ENCODE measurements around the gene ZNF91.
"Not testable (repeated sequence)": the region's sequence is repeated elsewhere in the genome, so short reads cannot be mapped to it uniquely, and the experiment has no call there.

The ZNF91 gene

DNA sequence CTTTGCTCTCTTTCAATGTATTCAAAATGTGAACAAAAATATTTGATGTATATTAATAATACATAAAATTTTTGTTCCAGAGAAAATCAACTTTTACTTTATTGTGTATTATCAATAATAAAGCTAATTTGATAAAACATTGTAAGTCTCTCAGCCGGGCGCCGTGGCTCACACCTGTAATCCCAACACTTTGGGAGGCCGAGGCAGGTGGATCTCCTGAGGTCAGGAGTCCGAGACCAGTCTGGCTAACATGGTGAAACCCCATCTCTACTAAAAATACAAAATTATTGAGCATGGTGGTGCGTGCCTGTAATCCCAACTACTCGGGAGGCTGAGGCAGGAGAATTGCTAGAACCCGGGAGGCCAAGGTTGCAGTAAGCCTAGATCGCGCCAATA lies 449 bp upstream of the ZNF91 start:
- DNase-seq (ENCODE audit: low read depth in 2 of 2), result not testable (repeated sequence)

DNA sequence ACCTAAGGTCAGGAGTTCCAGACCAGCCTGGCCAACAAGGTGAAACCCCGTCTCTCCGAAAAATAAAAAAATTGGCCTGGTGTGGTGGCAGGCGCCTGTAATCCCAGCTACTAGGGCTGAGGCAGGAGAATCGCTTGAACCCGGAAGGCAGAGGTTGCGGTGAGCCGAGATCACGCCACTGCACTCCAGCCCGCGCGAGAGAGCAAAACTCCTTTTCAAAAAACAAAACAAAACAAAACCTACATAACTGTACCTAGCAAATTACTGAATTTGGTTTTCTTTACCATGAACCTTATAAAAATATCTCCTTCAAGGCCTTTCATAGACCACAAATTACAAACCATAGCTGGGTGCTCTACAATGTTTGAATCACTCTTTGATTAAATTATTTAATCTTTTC lies 760 bp downstream of the ZNF91 start:
- DNase-seq (ENCODE audit: low read depth in 2 of 2), result peak in 1 of 2 donors; percentile 30

DNA sequence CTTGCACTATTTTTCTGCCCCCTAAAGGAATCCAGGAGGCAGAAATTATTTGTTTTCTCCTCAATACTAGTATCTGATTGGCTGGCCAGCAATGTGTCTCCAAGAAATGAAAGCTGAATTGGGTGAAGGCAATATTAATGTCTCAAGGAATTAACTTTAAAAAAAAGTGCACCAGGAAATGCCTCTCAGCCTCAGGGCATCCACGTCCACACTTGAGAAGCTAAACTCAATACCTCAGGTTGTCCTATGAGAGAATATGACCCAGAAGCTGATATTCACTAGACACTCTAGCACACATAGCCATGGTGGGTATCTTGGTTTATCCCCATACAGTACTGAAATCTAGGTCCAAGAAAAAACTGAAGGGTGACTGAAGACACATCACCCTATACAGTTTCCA lies 2.1 kb downstream of the ZNF91 start:
- no peak for DNase-seq (ENCODE audit: low read depth in 2 of 2)

DNA sequence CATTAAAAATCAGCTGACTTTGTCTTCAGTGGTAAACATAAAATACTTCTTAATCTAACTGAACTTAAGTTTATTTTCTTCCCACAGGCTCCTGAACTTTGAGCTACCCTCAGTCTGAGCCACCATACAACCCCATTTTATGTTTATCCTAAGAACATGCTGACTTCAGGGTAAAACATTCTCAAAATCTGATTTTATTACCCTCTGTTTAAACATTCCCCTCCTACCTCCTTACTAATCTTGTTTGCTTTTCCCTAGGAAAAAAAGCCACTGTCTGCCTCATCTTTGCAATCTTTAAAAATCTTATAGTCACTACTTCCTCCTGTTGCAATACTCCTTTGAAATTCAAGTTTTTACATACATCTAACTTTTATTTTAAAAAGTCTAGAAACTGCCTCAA lies 4.0 kb downstream of the ZNF91 start:
- no peak for DNase-seq (ENCODE audit: low read depth in 2 of 2)

DNA sequence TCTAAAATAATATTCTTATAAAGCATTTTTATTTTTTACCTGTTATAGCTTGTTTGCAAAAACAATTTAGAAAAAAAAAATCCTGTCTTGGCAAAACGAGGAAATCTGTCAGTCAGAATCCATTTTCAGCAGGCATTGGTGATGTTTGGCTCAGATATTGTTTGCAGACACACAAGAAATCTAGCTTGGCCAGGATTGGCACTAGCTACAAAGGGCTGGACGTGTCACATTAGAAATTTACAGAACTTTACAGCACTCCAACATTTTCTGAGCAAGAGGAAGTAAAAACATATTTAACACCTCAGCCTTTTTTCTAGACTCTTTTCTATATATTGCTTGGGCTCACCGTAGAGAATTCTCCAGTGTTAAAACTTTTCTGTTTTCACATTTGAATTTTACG lies 9.9 kb downstream of the ZNF91 start:
- DNase-seq (ENCODE audit: low read depth in 2 of 2), result no peak

DNA sequence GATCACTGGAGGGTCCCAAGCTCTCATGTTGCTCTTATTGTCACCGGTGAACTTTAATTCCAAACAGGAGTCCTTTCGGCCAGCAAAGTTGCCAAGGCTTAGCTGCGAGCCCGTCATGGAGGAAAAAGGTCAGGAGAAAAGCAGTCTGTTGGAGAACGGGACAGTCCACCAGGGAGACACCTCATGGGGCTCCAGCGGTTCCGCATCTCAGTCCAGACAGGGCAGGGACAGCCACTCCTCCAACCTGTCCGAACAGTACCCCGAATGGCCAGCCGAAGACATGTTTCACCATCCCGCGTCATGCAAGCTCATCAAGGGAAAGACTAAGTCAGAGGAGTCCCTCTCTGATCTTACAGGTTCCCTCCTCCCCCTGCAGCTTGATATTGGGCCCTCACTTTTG lies 10.4 kb downstream of the ZNF91 start:
- no peak for DNase-seq (ENCODE audit: low read depth in 2 of 2)

DNA sequence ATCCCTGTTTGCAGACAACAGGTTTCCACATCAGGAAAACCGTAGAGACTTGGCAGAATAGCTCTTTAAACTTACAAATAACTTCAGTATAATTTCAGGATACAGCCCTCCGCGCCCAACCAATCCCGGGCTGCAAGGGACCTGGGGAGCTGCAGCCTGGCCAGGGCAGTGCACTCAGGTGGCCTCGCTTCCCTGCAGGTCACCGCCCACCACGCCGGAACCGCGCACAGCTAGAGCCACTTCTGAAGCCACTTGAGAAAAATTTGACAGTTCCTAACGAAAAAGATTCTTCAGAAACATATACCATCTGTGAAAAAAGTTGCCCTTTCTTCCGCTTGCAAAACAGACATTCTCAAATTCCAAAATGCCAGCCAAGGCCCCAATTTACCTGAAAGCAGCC lies 11.1 kb downstream of the ZNF91 start:
- DNase-seq (ENCODE audit: low read depth in 2 of 2), result no peak

DNA sequence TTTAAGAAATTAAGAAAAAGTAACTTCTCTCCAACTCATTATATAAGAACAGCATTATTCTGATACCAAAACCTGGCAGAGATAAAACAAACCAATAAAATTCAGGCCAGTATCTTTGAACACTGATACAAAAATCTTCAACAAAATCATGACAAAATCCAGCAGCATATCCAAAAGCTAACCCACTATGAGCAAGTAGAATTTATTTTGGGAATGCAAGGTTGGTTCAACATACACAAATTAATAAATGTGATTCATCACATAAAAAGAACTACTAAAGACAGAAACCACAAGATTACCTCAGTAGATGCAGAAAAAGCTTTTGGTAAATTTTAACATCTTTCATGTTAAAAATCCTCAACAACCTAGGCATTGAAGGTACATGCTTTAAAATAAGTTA lies 12.3 kb downstream of the ZNF91 start:
- DNase-seq (ENCODE audit: low read depth in 2 of 2), result no peak

DNA sequence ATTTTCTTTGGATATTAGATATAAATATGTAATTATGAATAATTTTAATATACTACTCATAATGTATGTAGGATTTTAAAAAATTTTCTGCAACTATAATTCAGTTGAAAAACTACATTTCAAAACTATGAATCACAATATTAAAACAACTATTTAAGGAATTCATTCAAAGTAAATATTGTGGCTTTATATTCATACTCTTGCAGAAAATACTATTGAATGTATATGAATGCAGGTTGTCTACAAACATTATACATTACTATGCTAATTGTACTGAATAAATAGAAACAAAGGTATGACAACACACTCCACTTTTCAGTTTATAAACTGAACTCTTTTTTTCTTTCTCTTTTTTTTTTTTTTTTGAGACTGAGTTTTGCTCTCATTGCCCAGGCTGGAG lies 14.2 kb downstream of the ZNF91 start:
- no peak for DNase-seq (ENCODE audit: low read depth in 2 of 2)

DNA sequence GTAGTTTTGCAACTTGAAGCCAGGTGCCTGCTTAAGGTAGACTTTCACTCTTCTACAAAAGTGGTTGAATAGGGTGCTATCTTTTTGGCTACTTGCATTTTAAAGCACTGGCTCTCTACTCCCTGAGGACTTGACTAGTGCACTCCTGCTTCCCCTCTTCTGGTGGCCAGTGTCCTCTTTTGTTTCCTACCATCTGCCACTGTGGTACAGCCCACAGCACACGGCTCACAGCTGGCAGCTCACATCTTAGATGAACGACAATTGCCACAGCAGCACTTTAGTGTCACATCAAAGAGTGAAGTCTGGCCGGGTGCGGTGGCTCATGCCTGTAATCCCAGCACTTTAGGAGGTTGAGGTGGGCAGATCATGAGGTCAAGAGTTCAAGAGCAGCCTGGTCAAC lies 15.6 kb downstream of the ZNF91 start:
- DNase-seq (ENCODE audit: low read depth in 2 of 2), result not testable (repeated sequence)

DNA sequence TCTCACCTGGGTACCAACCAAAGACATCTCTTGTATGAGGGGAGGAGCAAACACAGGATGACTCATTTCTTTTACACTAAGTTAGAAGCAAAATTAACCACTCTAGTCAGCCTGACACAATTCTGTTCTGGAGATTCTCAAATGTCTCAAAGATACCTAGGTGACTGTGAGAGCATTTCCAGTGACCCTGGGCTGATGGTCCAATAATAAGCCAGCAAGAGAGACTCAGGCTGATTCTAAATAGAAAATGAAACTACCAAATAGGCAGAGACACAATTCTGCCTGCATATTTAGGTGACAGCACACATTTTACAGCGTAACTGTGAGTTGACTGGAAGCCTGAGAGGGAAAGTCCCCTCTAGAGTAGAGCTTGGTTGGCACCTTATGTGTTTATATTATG lies 16.3 kb downstream of the ZNF91 start:
- no peak for DNase-seq (ENCODE audit: low read depth in 2 of 2)

DNA sequence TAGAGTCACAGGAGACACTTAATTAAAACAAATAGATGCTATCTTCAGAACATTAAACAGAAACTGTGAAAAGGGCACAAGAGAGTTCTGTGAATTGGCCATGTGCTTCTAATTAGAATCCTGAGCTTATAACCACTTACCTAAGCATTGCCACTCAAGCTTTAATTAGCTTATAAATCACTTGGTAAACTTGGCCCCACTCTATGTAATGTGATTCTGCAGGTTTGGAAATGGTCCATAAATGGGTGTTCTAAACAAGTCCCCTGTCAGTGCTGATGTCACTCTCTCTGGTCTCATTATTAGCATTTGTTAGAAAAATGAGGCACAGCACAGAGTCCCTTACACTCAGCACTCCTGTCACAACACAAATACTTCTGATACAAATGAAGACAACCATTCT lies 18.0 kb downstream of the ZNF91 start:
- no peak for DNase-seq (ENCODE audit: low read depth in 2 of 2)

DNA sequence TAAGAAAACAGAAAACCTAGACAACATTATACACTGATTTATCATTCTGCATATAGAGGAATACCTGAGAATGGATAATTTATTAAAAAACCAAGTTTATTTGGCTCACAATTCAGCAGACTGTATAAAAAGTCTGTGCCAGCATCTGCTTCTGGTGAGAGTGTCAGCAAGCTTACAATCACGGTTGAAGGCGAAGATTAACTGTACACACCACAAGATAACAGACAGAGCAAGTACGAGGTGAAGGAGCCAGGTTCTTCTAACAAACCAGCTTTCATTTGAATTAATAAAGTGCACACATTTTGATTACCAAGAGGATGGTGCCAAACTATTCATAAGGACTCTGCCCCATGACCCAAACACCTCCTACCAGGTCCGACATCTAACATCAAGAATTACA lies 28.8 kb downstream of the ZNF91 start:
- DNase-seq (ENCODE audit: low read depth in 2 of 2), result no peak

DNA sequence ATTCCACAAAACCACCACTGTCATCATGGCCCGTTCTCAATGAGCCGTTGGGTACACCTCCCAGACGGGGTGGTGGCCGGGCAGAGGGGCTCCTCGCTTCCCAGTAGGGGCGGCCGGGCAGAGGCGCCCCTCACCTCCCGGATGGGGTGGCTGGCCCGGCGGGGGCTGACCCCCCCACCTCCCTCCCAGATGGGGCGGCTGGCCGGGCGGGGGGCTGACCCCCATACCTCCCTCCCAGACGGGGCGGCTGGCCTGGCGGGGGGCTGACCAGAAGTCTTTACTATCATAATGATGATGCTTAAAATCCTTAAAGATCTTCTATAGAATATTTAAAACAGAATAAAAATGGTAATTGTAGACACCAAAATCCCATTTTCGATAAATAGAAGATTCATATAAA lies 29.2 kb downstream of the ZNF91 start:
- not testable (repeated sequence) for DNase-seq (ENCODE audit: low read depth in 2 of 2)

DNA sequence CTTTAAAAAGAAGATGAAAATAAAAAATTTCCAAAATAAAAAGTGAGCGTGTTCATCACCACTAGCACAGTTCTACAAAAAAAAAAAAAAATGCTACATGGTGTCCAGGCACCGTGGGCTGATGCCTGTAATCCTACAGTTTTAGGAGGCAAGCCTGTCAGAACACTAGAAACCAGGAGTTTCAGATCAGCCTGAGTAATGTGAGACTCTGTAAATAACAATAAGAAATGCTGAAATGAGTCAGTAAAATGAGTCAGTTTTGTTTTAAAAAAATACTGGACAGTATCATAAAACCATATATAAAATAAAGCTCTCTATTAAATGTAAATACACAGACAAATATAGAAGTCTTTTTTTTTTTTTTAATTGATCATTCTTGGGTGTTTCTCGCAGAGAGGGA lies 30.0 kb downstream of the ZNF91 start:
- no peak for DNase-seq (ENCODE audit: low read depth in 2 of 2)

DNA sequence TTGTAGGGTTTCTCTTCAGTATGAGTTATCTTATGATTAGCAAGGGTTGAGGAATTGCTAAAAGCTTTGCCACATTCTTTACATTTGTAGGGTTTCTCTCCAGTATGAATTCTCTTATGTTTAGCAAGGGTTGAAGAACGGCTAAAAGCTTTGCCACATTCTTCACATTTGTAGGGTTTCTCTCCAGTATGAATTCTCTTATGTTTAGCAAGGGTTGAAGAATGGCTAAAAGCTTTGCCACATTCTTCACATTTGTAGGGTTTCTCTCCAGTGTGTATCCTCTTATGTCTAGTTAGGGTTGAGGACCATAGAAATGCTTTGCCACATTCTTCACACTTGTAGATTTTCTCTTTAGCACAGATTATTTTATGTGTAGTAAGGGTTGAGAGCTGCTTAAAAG lies 33.4 kb downstream of the ZNF91 start:
- not testable (repeated sequence) for DNase-seq (ENCODE audit: low read depth in 2 of 2)

DNA sequence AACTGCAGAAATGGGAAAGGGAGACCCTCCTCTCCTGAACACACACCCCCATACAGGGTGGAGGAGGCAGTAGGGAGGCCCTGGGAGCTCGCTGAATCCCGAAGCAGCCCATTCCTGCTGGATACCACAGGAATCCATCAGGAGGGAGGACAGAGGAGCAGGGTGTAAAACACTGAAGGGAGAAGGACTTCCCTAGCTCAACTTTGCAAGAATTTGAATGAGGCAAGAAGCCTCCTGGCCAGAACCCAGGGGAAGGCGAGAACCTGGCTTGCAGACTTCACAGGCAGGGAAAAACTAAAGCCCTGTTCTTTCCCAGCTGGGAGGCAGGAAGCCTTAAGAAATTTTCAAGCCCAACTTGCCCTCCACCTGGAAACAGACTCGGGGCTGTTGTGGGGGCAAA lies 43.5 kb downstream of the ZNF91 start:
- DNase-seq (ENCODE audit: low read depth in 2 of 2), result no peak

DNA sequence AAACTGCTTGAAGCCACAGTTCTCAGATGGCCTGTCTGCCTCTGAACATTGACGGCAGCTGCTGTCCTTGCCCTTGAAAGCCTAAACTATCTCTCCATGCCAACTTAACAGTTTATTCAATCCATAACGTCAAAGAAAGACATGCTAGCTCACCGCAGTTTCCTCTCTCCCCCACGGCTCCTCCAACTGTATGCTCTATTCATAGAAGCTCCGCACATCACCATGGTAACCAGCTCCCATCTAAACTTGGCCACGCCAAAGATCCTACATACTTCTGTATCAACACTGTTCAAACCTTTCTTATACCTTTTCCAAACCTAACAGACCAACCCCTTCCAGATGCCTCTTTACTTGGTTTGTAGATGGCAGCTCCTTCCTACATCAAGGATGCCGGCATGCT lies 48.6 kb downstream of the ZNF91 start:
- no peak for DNase-seq (ENCODE audit: low read depth in 2 of 2)

DNA sequence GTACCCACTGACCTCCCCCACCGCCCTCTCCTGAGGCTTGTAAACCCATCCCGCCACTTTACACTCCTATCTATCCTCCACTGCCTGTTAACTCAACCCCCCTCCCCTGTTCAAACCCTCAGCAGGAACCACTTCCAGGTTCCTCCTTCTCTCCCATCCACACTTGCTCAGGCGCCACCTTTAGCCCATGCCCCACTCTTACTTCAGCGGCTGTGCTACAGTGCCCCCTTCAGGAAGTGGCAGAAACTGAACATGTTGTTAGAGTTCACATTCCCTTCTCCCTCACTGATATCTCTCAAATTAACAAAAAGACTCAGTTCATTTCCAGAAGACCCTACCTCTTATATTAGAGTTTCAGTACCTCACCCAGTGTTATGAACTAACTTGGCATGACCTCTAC lies 49.4 kb downstream of the ZNF91 start:
- no peak for DNase-seq (ENCODE audit: low read depth in 2 of 2)

DNA sequence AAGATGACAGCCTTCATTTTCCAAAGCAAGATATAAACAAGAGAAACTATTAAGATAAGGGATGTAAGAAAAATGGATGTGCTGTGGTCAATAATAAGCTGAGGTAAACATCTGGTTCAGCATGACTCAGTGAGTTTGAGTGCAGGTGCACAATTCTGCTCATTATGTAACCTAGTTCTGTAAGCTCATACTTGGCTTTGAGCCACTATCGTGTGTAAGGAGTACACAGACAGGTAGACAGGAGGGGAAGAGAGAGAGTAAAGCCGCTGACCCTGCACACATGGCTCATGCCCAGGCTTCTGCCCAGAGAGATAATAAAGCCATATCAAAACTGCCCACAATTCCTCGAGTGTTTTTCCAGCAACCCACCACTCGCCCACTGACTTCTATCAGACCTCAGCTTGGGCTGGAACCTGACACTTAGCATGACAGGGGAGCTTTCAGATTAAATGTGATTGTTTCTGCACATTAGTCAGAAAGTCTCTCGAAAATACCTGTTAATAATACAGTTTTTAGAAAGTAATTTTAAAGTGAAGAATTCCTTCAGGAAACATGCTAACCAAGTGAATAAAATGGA lies 51.7 kb downstream of the ZNF91 start:
- no peak for DNase-seq (ENCODE audit: low read depth in 2 of 2)

DNA sequence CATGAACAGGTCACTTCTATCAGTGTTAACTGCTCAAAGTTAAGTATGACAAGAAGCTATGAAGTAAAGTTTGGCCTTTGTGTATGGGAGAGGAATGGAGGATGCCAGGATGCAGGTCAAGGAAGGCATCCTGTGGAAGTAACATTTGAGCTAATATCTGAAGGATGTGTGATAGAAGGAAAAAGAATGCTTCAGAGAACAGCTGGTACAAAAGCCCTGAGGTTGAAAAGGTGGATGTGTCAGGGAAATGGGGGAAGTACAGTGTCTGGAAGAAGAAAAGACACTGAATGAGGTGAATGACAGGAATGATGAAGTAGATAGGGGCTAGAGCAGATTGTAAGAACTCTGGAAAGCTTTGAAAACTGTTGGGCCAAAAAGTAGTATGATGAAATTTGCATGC lies 67.1 kb downstream of the ZNF91 start:
- DNase-seq (ENCODE audit: low read depth in 2 of 2), result no peak

DNA sequence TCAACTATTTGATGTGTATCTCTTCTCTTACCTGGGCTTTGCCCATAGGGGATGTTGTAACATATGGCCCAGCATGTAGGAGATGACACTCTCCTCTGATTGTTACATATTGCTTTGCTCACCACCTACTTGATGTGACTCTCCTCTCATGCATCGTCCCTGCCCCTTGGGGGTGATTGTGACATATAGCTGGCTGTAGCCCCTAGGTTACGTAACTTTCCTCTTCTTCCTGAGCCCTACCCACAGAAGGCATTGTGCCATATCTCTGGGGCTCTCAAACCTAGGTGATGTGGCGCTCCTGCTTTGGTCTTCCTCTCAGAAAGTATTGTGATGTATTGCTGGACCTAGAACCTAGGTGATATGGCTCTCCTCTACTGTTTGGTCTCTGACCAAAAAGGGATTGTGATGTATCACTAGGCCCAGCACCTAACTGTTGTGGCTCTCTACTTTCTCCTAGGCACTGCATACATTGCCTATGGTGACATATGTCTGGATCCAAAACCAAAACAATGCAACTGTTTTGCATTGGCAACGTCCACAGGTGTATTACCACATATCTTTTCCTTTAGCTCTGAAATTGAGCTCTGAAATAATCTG lies 73.2 kb downstream of the ZNF91 start:
- no peak for DNase-seq (ENCODE audit: low read depth in 2 of 2)

DNA sequence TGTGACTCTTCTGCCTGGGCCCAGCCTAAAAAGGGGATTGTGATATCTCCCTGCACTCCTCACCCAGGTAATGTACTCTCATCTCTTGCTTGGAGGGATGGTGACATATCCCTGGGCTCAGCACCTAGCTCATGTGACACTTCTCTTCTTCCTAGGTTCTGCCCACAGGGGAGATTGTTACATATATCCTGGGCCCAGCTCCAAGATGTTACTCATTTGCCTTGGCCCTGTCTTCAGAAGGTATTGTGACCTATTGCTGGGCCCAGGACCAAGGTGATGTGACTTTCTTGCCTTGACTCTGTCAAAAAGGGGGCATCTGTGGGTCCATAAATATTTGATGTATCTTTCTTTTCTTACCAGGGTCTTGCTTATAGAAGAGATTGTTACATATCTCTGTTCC lies 73.9 kb downstream of the ZNF91 start:
- DNase-seq (ENCODE audit: low read depth in 2 of 2), result not testable (repeated sequence)

DNA sequence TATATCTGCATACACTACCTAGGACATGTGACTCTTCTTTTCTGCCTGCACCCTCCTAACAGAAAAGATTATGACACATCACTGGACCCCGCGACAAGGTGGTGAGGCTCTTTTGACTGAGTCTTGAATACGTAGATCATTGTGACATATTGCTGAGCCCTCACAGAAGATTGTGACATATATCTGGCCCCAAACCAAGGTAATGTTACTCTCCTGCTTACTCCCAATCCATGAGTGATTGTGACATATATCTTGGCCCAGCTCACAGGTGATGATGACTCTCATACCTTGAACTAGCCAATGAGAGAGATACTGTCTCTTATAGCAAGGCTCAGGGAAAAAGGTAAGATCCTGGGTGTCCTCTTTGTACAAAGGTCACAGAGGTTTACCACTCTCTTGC lies 75.7 kb downstream of the ZNF91 start:
- not testable (repeated sequence) for DNase-seq (ENCODE audit: low read depth in 2 of 2)

Data from stimulated activated CD4-positive, alpha-beta T cell treated with anti-CD3 and anti-CD28 coated beads, Interleukin-4, amount 100 ng/mL, for 48 hours (primary cell).